Esophagus muscularis mucosa (tissue), 3 donors: ENCODE measurements around the gene TMEM63C.

Experiments used
- EP300 ChIP-seq: sonication (generic); formaldehyde crosslinking; IDR thresholded peaks from one replicate; pipeline ENCODE4 v1.6.1; 2017; ENCODE audit warnings: antibody characterized with exemption
- TF ChIP-seq, protein P1 (sequence below), 3 experiments: fragments of 200-600 bp in 2 of 3; fragments of 450-650 bp in 1 of 3; sonication (generic) in 2 of 3; IDR thresholded peaks; one replicate each; pipeline ENCODE4 v1.5.1; 2017 to 2019; ENCODE audit warnings: antibody characterized with exemption in 3 of 3, mild to moderate bottlenecking in 2 of 3, moderate library complexity in 1 of 3

DNA sequence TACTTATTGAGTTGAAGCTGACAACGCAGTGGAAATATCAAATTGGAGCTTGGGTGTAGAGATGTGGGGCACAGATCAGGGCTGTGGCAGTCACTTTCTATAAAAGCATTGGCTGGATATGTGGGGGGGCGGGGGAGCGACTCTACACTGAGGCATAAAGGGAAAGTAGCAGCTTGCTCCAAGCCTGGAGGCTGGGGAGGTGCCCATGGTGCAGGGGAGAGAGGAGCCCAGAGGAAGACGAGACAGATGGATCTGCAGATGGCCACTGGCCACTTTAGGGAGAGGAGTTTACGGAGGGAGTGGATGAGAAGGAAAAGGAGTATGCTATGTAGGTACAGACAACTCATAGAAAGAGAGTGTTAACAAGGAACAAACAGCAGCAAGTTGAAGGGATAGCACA, 102.9 kb downstream of the TMEM63C start:
- TF ChIP-seq EP300: no peak
- TF ChIP-seq, protein P1, sequence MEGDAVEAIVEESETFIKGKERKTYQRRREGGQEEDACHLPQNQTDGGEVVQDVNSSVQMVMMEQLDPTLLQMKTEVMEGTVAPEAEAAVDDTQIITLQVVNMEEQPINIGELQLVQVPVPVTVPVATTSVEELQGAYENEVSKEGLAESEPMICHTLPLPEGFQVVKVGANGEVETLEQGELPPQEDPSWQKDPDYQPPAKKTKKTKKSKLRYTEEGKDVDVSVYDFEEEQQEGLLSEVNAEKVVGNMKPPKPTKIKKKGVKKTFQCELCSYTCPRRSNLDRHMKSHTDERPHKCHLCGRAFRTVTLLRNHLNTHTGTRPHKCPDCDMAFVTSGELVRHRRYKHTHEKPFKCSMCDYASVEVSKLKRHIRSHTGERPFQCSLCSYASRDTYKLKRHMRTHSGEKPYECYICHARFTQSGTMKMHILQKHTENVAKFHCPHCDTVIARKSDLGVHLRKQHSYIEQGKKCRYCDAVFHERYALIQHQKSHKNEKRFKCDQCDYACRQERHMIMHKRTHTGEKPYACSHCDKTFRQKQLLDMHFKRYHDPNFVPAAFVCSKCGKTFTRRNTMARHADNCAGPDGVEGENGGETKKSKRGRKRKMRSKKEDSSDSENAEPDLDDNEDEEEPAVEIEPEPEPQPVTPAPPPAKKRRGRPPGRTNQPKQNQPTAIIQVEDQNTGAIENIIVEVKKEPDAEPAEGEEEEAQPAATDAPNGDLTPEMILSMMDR (IDR thresholded peaks at IDR 0.05): no peak
